T-helper 17 cell (primary cell): ENCODE results near the gene PGM2. TPM values are rescaled to one million over a fixed set of nuclear protein-coding genes. Genes with fewer than 3 reads are reported as not detected.
A peak's percentile ranks its signal among the peaks of the same experiment; 100 is the strongest.
"Not testable (repeated sequence)": the region's sequence is repeated elsewhere in the genome, so short reads cannot be mapped to it uniquely, and the experiment has no call there.

Source experiments
- ATAC-seq: fragments of 150-1000 bp; cut with Tn5 transposase; 2 replicates; pipeline ENCODE4 v1.10.0; 2021; ENCODE audit warnings: mild to moderate bottlenecking, moderate library complexity
- DNase-seq, 3 donors: peaks; one replicate each; pipeline versions ENCODE4 v3.0.0 to v3.0.0-alpha.2; 2020 to 2021
- H3K9me3 ChIP-seq: one replicate; pipeline ENCODE4 v1.7.0; 2013; ENCODE audit warnings: low read length, mild to moderate bottlenecking; ENCODE audit not compliant: control insufficient read depth, poor library complexity, severe bottlenecking
- H3K27ac Mint-ChIP-seq: one replicate; pipeline ENCODE4 v1.8.0; 2022; ENCODE audit warnings: mild to moderate bottlenecking, moderate library complexity, mixed read lengths
- H3K27me3 Mint-ChIP-seq: one replicate; pipeline ENCODE4 v1.8.0; 2022; ENCODE audit warnings: mixed read lengths
- H3K36me3 Mint-ChIP-seq: one replicate; pipeline ENCODE4 v1.8.0; 2022; ENCODE audit warnings: low read depth, mixed read lengths
- H3K4me1 Mint-ChIP-seq: one replicate; pipeline ENCODE4 v1.8.0; 2022; ENCODE audit warnings: mild to moderate bottlenecking, mixed read lengths
- H3K4me3 Mint-ChIP-seq: one replicate; pipeline ENCODE4 v1.8.0; 2022; ENCODE audit warnings: mild to moderate bottlenecking, moderate library complexity, mixed read lengths
- total RNA-seq, 4 donors: library from RNA in 2 of 4; stranded (reverse) in 2 of 4; gene quantifications; one replicate each; pipeline ENCODE4 v1.2.3 and lab custom pipeline; 2022 to 2026

PGM2 gene
- 10 to 100 TPM; 14.0 to 17.7 TPM for total RNA-seq
- 23.9 to 49.5 reads per million in 2 donors for total RNA-seq (lab: John Stamatoyannopoulos, UW)

DNA sequence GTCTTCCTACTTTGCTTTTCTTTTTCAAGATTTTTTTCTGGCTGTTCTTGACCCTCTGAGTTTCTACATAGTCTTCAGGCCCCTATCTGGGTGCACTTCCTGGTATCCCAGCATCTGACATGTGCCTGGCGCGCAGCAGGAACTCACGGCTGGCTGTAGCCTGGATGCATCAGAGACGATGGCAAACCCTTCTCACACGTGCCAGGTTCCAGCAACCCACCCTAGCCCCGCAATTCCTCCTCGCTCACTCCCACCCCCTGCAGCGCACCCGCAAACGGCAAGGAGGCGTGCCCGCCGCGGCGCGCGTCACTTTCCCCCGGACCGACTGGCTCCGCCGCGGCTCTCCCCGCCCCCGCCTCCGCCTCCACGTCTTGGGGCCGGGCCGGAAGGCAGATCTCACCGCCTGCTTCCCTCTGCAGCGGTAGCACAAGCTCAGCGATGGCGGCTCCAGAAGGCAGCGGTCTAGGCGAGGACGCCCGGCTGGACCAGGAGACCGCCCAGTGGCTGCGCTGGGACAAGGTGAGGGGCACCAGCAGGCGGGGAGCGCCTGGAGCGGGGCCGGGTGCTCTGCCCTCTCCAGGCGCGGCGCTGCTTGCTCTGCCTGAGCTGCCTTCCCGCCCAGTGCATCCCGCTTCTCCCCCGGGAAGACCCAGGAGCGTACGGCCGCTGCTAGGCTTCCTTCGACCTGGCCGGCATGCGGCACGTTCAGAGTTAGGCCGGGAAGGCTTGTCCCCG, at the start of gene PGM2:
PGM2 (plus strand) TSS at position 392 of the 735 bp plus-strand sequence; CDS start at position 439, 47 bp downstream.
- H3K9me3 ChIP-seq, result no peaks in the 10 kb centered on the region
- Mint-ChIP-seq H3K4me3 (peak within 1 kb of the TSS; percentile 99), H3K27ac (peak within 1 kb of the TSS; percentile 96), H3K36me3 (peaks cover 14% of the 10 kb centered on the region), H3K4me1 (peaks cover 27% of the 10 kb centered on the region), H3K27me3 (no peaks in the 10 kb centered on the region)
- DNase-seq, result peak; percentile 85 to 86 (median 86)
- peak; percentile 99 for ATAC-seq

DNA sequence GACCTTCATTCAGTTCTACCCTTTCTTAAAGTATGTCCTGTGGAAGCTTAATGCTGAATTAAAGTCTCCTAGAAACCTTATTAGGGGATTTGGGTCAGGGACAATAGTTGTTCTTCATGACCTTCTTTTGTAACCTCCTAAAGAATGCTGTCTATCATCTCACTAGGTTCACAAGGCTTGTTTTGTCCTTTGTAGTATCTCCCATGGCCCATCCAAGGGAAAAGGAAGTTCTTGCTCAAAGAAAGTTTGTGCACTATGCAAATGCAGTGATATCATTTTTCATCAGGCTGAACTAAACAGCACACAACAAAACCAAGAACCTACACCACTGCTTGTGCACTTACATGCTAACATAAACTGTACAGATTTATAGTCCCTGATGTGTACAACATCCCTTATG, 46.6 kb upstream of the PGM2 start:
- Mint-ChIP-seq H3K4me3 (no peak overlapping the region), H3K36me3 (peaks cover 4% of the 10 kb centered on the region), H3K4me1 (peaks cover 15% of the 10 kb centered on the region), H3K27ac (peak overlapping the region; percentile 87), H3K27me3 (no peaks in the 10 kb centered on the region)
- H3K9me3 ChIP-seq, result no peaks in the 10 kb centered on the region
- no peak for DNase-seq
- ATAC-seq, result no peak

DNA sequence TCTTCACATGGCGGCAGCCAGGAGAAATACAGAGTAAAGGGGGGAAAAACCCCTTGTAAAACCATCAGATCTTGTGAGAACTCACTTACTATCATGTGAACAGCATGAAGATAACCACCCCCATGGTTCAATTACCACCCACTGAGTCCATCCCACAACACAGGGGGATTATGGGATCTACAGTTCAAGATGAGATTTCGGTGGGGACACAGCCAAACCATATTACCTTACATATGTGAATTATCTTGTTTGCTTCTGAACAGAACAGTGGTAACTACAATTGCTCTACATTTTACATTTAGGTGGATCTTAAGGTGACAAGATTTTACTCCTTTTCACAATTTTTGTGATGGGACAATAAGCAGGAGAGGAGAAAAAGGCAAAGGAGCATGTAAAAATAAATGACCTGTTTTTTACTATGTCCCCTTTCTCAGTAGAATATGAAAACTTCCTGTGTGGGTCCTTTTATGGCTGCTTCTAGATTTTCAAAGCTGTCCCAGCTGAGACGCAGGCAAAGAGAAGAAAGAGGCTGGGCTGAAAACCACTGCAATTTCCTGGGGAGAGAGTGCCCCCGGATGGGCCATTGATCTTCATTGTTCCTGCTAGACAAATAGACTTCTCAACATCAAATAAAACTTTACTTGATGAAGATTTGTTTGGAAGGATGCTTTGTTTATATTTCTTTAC, 45.9 kb upstream of the PGM2 start:
- ATAC-seq (peak; percentile 96), DNase-seq (peak in 2 of 3 donors; percentile 8 to 11)
- Mint-ChIP-seq H3K27ac (peak overlapping the region; percentile 87), H3K36me3 (peaks cover 4% of the 10 kb centered on the region), H3K27me3 (no peaks in the 10 kb centered on the region), H3K4me1 (peaks cover 15% of the 10 kb centered on the region), H3K4me3 (peak overlapping the region; percentile 41)
- H3K9me3 ChIP-seq, result no peaks in the 10 kb centered on the region

DNA sequence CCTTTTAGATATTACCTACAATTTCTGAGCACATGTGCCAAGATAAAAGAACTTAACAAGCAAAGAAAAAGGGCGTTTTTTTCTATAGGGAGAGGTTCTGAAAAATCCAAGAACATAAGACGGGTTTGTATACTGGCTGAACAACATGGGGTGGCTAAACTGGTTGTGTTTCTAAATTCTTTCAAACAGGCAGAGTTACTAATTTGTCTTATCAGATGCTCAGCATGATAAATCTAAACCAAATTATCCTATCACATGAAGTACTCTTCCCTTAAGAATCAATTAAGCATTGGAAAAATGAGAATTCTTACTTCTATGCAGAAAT, 45.4 kb upstream of the PGM2 start:
- Mint-ChIP-seq H3K27me3 (no peaks in the 10 kb centered on the region), H3K36me3 (peaks cover 4% of the 10 kb centered on the region), H3K27ac (peak overlapping the region; percentile 87), H3K4me3 (peak overlapping the region; percentile 41), H3K4me1 (peaks cover 15% of the 10 kb centered on the region)
- ATAC-seq, result peak; percentile 23
- no peaks in the 10 kb centered on the region for H3K9me3 ChIP-seq
- no peak for DNase-seq

DNA sequence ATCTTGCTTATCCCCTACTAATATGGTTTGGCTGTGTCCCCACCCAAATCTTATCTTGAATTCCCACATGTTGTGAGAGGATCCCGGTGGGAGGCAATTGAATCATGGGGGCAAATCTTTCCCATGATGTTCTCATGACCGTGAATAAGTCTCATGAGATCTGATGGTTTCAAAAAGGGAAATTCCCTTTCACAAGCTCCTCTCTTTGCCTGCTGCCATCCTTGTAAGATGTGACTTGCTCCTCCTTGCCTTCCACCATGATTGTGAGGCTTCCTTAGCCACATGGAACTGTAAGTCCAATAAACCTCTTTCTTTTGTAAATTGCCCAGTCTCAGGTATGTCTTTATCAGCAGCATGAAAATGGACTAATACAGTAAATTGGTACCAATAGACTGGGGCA, 40.2 kb upstream of the PGM2 start:
- DNase-seq, ATAC-seq, H3K36me3 Mint-ChIP-seq, H3K27ac Mint-ChIP-seq, H3K4me3 Mint-ChIP-seq, H3K9me3 ChIP-seq, H3K4me1 Mint-ChIP-seq: not testable (repeated sequence)
- H3K27me3 Mint-ChIP-seq, result peaks cover 15% of the 10 kb centered on the region

DNA sequence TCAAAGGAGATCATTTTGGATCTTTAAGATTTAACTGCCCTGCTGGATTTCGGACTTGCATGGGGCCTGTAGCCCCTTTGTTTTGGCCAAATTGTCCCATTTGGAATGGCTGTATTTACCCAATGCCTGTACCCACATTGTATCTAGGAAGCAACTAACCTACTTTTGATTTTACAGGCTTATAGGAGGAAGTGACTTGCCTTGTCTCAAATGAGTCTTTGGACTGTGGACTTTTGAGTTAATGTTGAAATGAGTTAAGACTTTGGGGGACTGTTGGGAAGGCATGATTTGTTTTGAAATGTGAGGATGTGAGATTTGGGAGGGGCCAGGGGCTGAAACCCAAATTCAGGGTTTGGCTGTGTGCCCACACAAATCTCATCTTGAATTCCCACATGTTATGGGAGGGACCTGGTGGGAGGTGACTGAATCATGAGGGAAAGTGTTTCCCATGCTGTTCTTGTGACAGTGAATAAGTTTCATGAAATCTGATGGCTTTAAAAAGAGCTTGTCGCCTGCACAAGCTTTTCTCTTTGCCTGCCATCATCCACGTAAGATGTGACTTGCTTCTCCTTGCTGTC, 38.5 kb upstream of the PGM2 start:
- not testable (repeated sequence) for H3K4me1 Mint-ChIP-seq, H3K9me3 ChIP-seq, DNase-seq, H3K27ac Mint-ChIP-seq, ATAC-seq, H3K4me3 Mint-ChIP-seq, H3K36me3 Mint-ChIP-seq
- peaks cover 15% of the 10 kb centered on the region for H3K27me3 Mint-ChIP-seq

DNA sequence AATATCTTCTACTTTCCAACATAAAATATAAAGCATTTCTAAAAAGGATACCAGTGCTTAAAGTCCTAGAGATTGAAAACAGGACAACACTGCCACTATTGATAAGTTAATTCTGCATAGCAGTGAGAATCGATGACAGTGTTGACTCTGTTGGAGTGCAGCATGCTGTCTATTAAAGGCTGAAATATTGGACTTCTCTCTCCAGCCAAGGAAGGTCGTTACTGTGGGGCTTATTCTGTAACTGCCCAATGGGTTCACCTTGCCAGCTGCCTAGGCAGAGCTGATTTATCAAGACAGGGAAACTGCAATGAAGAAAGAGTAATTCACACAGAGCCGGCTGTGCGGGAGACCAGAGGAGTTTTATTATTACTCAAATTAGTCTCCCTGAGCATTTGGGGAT, 37.7 kb upstream of the PGM2 start:
- ATAC-seq (no peak), DNase-seq (no peak)
- Mint-ChIP-seq H3K4me3 (no peak overlapping the region), H3K27ac (no peak overlapping the region), H3K36me3 (no peaks in the 10 kb centered on the region), H3K4me1 (peaks cover 2% of the 10 kb centered on the region), H3K27me3 (peaks cover 15% of the 10 kb centered on the region)
- no peaks in the 10 kb centered on the region for H3K9me3 ChIP-seq

DNA sequence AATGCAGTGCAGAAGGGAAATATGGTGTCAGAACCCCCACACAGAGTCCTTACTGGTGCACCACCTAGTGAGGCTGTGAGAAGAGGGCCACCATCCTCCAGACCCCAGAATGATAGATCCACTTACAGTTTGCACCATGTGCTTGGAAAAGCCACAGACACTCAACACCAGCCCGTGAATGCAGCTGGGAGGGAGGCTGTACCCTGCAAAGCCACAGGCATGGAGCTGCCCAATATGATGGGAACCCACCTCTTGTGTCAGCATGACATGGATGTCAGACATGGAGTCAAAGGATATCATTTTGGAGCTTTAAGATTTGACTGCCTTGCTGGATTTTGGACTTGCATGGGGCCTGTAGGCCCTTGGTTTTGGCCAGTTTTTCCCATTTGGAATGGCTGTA, 34.2 kb upstream of the PGM2 start:
- Mint-ChIP-seq H3K4me3 (no peak overlapping the region), H3K27me3 (peaks cover 15% of the 10 kb centered on the region), H3K27ac (no peak overlapping the region), H3K36me3 (no peaks in the 10 kb centered on the region), H3K4me1 (no peaks in the 10 kb centered on the region)
- no peak for DNase-seq
- no peak for ATAC-seq
- H3K9me3 ChIP-seq, result no peaks in the 10 kb centered on the region

DNA sequence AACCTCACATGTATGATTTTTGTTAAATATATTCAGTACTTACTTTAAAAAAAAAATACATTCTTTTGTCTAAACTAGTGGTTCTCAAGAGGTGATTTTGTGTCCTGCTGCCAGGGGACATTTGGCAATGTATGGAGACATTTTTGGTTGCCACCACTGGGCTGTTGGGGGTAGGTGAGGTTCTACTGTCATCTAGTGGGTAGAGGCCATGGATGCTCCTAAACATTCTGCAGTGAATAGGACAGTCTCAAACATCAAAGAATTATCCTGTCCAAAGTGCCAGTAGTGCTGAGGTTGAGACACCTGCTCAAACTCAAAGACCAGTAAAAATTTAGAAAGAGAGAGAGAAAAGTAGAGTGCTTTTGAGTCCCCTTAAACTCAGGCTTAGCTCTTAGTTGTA, 32.9 kb upstream of the PGM2 start:
- no peaks in the 10 kb centered on the region for H3K9me3 ChIP-seq
- Mint-ChIP-seq H3K36me3 (no peaks in the 10 kb centered on the region), H3K27me3 (peaks cover 6% of the 10 kb centered on the region), H3K4me3 (no peak overlapping the region), H3K27ac (no peak overlapping the region), H3K4me1 (no peaks in the 10 kb centered on the region)
- peak; percentile 79 for ATAC-seq
- no peak for DNase-seq

DNA sequence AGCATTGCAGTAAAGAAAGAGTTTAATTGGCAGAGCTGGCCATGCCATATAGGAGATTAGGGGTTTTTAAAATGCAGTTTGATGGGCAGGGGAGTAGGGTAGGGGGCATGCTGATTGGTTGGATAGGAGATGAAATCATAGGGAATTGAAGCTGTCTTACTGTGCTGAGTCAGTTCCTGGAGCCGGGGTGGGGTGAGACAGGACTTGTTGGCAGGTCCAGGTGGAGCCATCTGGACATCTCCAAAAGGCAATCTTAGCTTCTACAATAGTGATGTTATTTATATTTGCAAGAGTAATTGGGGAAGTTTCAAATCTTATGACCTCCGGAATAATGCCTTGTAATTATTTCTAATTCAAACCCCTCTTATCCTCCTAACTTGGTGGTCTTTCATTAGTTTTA, 32.4 kb upstream of the PGM2 start:
- no peaks in the 10 kb centered on the region for H3K4me1 Mint-ChIP-seq
- H3K9me3 ChIP-seq, result no peaks in the 10 kb centered on the region
- H3K4me3 Mint-ChIP-seq, result no peak overlapping the region
- no peak for ATAC-seq
- no peaks in the 10 kb centered on the region for H3K36me3 Mint-ChIP-seq
- H3K27me3 Mint-ChIP-seq, result peaks cover under 1% of the 10 kb centered on the region
- DNase-seq, result no peak
- H3K27ac Mint-ChIP-seq, result no peak overlapping the region

DNA sequence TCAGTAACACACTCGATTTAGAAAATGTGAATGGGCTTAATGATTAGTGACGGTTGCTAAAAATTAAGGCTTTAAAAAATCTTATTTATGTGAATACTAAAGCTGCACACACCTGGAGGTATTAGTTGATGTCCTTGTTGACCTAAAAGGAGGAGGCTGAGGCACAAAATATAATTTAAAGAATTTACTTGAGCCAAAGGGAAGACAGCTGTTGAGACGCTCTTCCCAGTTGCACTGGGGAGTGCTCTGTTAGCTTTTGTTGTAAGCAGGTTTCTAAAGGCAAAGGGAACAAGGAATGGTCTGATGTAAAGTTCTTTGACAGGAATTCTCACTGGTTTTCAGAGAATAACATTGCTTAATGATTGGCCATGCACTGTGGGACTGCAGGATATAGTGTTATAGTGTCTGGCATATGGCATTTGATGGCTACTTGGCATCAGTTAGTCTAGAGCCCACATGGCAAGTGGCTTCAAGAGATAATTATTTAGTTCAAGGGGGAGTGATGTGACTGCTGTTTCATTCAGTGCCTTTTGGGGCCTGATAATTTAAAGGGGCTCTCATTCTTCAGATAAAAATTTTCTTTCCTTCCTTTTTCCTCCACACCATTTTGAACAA, 30.8 kb upstream of the PGM2 start:
- no peak for ATAC-seq
- no peak overlapping the region for H3K27ac Mint-ChIP-seq
- no peaks in the 10 kb centered on the region for H3K4me1 Mint-ChIP-seq
- H3K4me3 Mint-ChIP-seq, result no peak overlapping the region
- no peaks in the 10 kb centered on the region for H3K9me3 ChIP-seq
- peaks cover 7% of the 10 kb centered on the region for H3K27me3 Mint-ChIP-seq
- no peak for DNase-seq
- H3K36me3 Mint-ChIP-seq, result no peaks in the 10 kb centered on the region

DNA sequence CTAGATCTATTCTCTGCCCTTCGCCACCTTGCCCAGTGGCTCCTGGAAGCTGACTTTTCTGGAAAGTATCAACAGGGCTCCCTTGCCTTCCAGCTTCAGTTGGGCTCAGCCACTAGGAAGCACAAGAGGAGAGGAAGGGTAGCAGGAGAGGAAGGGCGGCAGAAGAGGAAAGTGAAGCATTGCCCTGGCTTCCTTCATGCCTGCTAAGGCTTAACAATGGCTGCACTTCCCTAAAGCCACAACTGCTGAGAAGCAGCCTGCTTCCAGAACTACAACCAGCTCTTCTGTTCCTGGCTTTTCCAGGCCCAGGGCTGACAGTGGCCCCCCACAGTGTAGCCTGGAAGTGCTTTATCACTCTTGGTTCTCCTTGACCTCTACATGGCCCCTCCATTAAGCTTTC, 29.1 kb upstream of the PGM2 start:
- no peaks in the 10 kb centered on the region for H3K9me3 ChIP-seq
- DNase-seq, result no peak
- H3K27ac Mint-ChIP-seq, result no peak overlapping the region
- H3K27me3 Mint-ChIP-seq, result peaks cover 7% of the 10 kb centered on the region
- ATAC-seq, result no peak
- no peak overlapping the region for H3K4me3 Mint-ChIP-seq
- no peaks in the 10 kb centered on the region for H3K4me1 Mint-ChIP-seq
- H3K36me3 Mint-ChIP-seq, result no peaks in the 10 kb centered on the region

DNA sequence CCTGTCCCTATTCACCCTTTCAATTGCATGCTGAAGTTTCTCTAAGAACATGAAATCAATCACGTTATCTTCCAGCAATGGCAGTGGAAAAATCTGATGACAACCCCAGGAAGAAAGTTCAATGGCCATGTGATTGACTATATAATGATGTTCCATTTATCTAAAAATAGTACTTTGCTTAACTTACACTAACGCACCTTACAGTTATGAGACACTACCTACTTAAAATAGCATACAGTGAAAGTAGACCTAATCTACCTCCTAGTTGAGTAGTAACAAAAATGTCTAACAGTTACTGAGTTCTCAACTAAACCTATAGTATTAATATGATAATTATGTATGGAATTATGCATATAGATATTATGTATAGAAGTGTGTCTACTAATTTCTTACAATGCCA, 28.6 kb upstream of the PGM2 start:
- ATAC-seq, result no peak
- peaks cover 7% of the 10 kb centered on the region for H3K27me3 Mint-ChIP-seq

More for the DNA sequence above, 28.6 kb upstream of the PGM2 start:
- Mint-ChIP-seq H3K27ac (no peak overlapping the region), H3K4me3 (no peak overlapping the region), H3K4me1 (no peaks in the 10 kb centered on the region), H3K36me3 (no peaks in the 10 kb centered on the region)
- no peak for DNase-seq
- no peaks in the 10 kb centered on the region for H3K9me3 ChIP-seq
